Cardiac muscle cell (in vitro differentiated cells and primary cell): ENCODE measurements around the gene CXCR3. TPM values are rescaled to one million over a fixed set of nuclear protein-coding genes. Genes with fewer than 3 reads are reported as not detected.

ENCODE experiments used
- DNase-seq, 2 donors: peaks; one replicate each; pipeline versions ENCODE4 v3.0.0 to v3.0.0-alpha.2; 2010 to 2017; ENCODE audit warnings: low read depth in 1 of 2, low spot score in 1 of 2
- H3K27ac ChIP-seq: fragments of 200-600 bp; sonication (generic); 2 replicates; pipeline ENCODE4 v1.5.1; 2016
- H3K27me3 ChIP-seq: fragments of 200-600 bp; sonication (generic); 2 replicates; pipeline ENCODE4 v1.6.0; 2016; ENCODE audit warnings: control low read depth
- H3K36me3 ChIP-seq: fragments of 200-600 bp; sonication (generic); 2 replicates; pipeline ENCODE4 v1.5.1; 2016; ENCODE audit warnings: control low read depth
- H3K4me1 ChIP-seq: fragments of 200-600 bp; sonication (generic); 2 replicates; pipeline ENCODE4 v1.8.1; 2017; ENCODE audit warnings: low read depth, mild to moderate bottlenecking, mixed run types
- H3K4me3 ChIP-seq: fragments of 200-600 bp; sonication (generic); 2 replicates; pipeline ENCODE4 v1.5.1; 2016; ENCODE audit warnings: mild to moderate bottlenecking
- H3K9me3 ChIP-seq: fragments of 200-600 bp; sonication (generic); 2 replicates; pipeline ENCODE4 v1.5.1; 2017; ENCODE audit warnings: low read depth, mild to moderate bottlenecking, control low read depth
- polyA plus RNA-seq: library from polyadenylated mRNA; unstranded; fragments of >200 nt; fragmentation: Nextera tagmentation; extraction: Ambion mirVana; gene quantifications from 2 replicates; pipeline ENCODE4 v1.2.1, GENCODE V29; 2016
- total RNA-seq: library from RNA; depleted of rRNA; stranded (reverse); fragments of >200 nt; gene quantifications from 2 replicates; pipeline ENCODE4 v1.2.3, GENCODE V29; 2016
- TF ChIP-seq, protein P1 (sequence below): IDR thresholded peaks from 2 replicates; pipeline ENCODE4 v1.5.1; 2012; ENCODE audit warnings: low read depth, mild to moderate bottlenecking, low read length

The CXCR3 gene
- total and polyA plus RNA-seq, 2 experiments from 2014 or later: not detected

DNA sequence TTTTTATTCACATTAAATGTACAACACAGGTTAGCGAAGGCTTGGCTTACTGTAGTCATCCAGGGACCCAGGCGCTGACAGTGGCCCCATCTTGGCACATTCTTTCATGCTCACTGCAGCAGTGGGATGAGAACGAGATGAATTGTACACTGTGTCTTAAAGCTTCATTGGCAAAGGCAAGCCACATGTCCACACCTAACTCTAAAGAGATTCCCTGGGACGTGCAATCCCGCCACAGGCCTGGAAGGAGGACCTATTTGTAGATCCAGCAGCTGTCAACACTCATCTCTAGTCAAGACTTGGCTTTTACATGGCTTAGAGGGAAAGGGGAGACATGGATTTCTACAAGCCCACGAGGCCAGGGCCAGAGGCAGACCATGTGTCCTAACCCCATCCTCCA is 16.1 kb upstream of the CXCR3 start:
- Histone ChIP-seq H3K4me3 (no peak overlapping the region), H3K4me1 (peaks cover 17% of the 10 kb centered on the region), H3K9me3 (no peaks in the 10 kb centered on the region), H3K27ac (peak overlapping the region; percentile 2), H3K36me3 (no peaks in the 10 kb centered on the region), H3K27me3 (no peaks in the 10 kb centered on the region)
- TF ChIP-seq, protein P1, sequence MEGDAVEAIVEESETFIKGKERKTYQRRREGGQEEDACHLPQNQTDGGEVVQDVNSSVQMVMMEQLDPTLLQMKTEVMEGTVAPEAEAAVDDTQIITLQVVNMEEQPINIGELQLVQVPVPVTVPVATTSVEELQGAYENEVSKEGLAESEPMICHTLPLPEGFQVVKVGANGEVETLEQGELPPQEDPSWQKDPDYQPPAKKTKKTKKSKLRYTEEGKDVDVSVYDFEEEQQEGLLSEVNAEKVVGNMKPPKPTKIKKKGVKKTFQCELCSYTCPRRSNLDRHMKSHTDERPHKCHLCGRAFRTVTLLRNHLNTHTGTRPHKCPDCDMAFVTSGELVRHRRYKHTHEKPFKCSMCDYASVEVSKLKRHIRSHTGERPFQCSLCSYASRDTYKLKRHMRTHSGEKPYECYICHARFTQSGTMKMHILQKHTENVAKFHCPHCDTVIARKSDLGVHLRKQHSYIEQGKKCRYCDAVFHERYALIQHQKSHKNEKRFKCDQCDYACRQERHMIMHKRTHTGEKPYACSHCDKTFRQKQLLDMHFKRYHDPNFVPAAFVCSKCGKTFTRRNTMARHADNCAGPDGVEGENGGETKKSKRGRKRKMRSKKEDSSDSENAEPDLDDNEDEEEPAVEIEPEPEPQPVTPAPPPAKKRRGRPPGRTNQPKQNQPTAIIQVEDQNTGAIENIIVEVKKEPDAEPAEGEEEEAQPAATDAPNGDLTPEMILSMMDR: no peak
- peak; percentile 9 to 69 for DNase-seq

- Histone ChIP-seq H3K4me1 (peaks cover 17% of the 10 kb centered on the region), H3K9me3 (no peaks in the 10 kb centered on the region), H3K27me3 (no peaks in the 10 kb centered on the region), H3K27ac (peak overlapping the region; percentile 76), H3K4me3 (no peak overlapping the region), H3K36me3 (no peaks in the 10 kb centered on the region)
- peak in 1 of 2 donors; percentile 30 for DNase-seq
- TF ChIP-seq, protein P1: no peak
Observed at GRCh38 chrX:71632923-71633657, 14.8 kb upstream of the CXCR3 start.

- Histone ChIP-seq H3K9me3 (no peaks in the 10 kb centered on the region), H3K27ac (no peak overlapping the region), H3K36me3 (no peaks in the 10 kb centered on the region), H3K27me3 (no peaks in the 10 kb centered on the region), H3K4me3 (no peak overlapping the region), H3K4me1 (peaks cover 16% of the 10 kb centered on the region)
- DNase-seq: no peak
- TF ChIP-seq, protein P1: no peak
Observed at GRCh38 chrX:71629467-71629866, 11.2 kb upstream of the CXCR3 start.

DNA sequence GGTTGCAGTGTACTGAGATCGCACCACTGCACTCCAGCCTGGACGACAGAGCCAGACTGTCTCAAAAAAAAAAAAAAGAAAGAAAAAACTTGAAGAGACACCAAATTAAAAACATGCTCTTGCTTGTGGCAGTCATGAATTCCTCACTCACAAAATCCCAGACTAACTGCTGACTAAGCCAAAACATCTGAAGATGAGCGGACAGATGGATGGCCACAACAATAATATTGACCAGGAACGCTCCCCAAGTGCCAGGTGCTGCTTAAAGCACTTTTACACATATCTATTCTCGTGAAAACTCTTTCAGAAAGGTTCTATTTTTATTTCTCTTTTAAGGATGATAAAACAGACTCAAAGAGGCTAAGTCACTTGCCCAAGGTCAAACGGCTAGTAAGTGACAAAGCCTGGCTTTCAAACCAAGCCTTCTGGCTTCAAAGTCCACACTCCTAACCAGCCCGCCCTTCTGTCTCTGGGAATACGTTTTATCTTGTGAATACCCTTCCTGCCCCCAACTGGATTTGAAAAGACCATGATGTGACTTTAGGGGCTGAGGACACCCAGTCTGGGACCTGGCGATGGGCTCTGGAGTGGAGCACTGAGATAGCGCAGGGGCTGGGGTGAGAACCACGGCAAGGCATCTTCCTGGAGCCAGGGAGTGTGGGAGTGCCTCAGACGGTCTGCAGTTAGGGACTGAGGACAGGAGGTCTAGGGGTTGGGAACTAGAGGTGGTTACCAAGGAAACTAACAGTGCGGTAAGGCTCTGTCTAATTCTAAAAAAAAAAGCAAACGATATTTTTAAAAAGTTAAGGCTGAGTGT is 9.5 kb upstream of the CXCR3 start:
- H3K27ac ChIP-seq: no peak overlapping the region
- peaks cover 4% of the 10 kb centered on the region for H3K4me1 ChIP-seq
- TF ChIP-seq, protein P1: no peak
- H3K9me3 ChIP-seq: no peaks in the 10 kb centered on the region
- no peaks in the 10 kb centered on the region for H3K36me3 ChIP-seq
- DNase-seq: no peak
- no peak overlapping the region for H3K4me3 ChIP-seq
- no peaks in the 10 kb centered on the region for H3K27me3 ChIP-seq

GRCh38 chrX:71626576-71626975 is 8.3 kb upstream of the CXCR3 start:
- H3K4me1 ChIP-seq: no peaks in the 10 kb centered on the region
- H3K36me3 ChIP-seq: no peaks in the 10 kb centered on the region
- no peak for DNase-seq
- no peaks in the 10 kb centered on the region for H3K9me3 ChIP-seq
- H3K27ac ChIP-seq: no peak overlapping the region
- TF ChIP-seq, protein P1: no peak
- H3K4me3 ChIP-seq: no peak overlapping the region
- no peaks in the 10 kb centered on the region for H3K27me3 ChIP-seq
